Activated CD8-positive, alpha-beta T cell treated with anti-CD3 and anti-CD28 coated beads for 36 hours (primary cell): Measurements from ENCODE around the gene LPAR4. TPM values are rescaled to one million over a fixed set of nuclear protein-coding genes. Genes with fewer than 3 reads are reported as not detected.

ENCODE experiments used
- ATAC-seq: fragments of 200-7000 bp; cut with Tn5 transposase; one replicate; pipeline ENCODE4 v1.10.0; 2021; ENCODE audit warnings: mild to moderate bottlenecking, moderate library complexity
- CTCF ChIA-PET: fragments of 350-600 bp; sonication (Branson Sonifier 250); formaldehyde crosslinking; loops from one replicate; lab custom pipeline; 2021; ENCODE audit warnings: antibody characterized with exemption; lab: Charles Lee
- POLR2A ChIA-PET: fragments of 350-600 bp; sonication (Branson Sonifier 250); formaldehyde crosslinking; loops from one replicate; lab custom pipeline; 2021; ENCODE audit warnings: antibody characterized with exemption; lab: Charles Lee
- DNase-seq: peaks from one replicate; pipeline ENCODE4 v3.0.0-alpha.2; 2020
- H3K27ac Mint-ChIP-seq: one replicate; pipeline ENCODE4 v1.8.0; 2021; ENCODE audit warnings: mild to moderate bottlenecking, mixed read lengths
- H3K27me3 Mint-ChIP-seq: one replicate; pipeline ENCODE4 v1.8.0; 2021; ENCODE audit warnings: mixed read lengths
- H3K36me3 Mint-ChIP-seq: one replicate; pipeline ENCODE4 v1.8.0; 2021; ENCODE audit warnings: low read depth, mixed read lengths
- H3K4me1 Mint-ChIP-seq: one replicate; pipeline ENCODE4 v1.8.0; 2021; ENCODE audit warnings: low read depth, mixed read lengths
- H3K4me3 Mint-ChIP-seq: one replicate; pipeline ENCODE4 v1.8.0; 2021; ENCODE audit warnings: mild to moderate bottlenecking, moderate library complexity, mixed read lengths
- H3K9me3 Mint-ChIP-seq: one replicate; pipeline ENCODE4 v1.8.0; 2021; ENCODE audit warnings: mixed read lengths
- intact Hi-C: fragments of 100-400 bp; cut with micrococcal nuclease; formaldehyde crosslinking; loops from one replicate; pipeline ENCODE4 v1.10.0; 2022
- total RNA-seq, 2 experiments: library from RNA; stranded (reverse); gene quantifications; one replicate each; pipeline ENCODE4 v1.2.3, GENCODE V29; 2021
- TF ChIP-seq, protein P1 (sequence below): fragments of 200-600 bp; IDR thresholded peaks from one replicate; pipeline ENCODE4 v1.8.0; 2022; ENCODE audit warnings: antibody characterized with exemption, mild to moderate bottlenecking

Gene LPAR4
- total RNA-seq, 2 experiments from 2014 or later = not detected

- ChIA-PET POLR2A (no interaction called here), CTCF (no interaction called here)
- Mint-ChIP-seq H3K36me3 (no peaks in the 10 kb centered on the region), H3K9me3 (peaks cover 1% of the 10 kb centered on the region), H3K27me3 (no peaks in the 10 kb centered on the region), H3K27ac (no peak overlapping the region), H3K4me1 (no peaks in the 10 kb centered on the region), H3K4me3 (no peak overlapping the region)
- ATAC-seq = no peak
- intact Hi-C loops = no loop called here
- TF ChIP-seq, protein P1, sequence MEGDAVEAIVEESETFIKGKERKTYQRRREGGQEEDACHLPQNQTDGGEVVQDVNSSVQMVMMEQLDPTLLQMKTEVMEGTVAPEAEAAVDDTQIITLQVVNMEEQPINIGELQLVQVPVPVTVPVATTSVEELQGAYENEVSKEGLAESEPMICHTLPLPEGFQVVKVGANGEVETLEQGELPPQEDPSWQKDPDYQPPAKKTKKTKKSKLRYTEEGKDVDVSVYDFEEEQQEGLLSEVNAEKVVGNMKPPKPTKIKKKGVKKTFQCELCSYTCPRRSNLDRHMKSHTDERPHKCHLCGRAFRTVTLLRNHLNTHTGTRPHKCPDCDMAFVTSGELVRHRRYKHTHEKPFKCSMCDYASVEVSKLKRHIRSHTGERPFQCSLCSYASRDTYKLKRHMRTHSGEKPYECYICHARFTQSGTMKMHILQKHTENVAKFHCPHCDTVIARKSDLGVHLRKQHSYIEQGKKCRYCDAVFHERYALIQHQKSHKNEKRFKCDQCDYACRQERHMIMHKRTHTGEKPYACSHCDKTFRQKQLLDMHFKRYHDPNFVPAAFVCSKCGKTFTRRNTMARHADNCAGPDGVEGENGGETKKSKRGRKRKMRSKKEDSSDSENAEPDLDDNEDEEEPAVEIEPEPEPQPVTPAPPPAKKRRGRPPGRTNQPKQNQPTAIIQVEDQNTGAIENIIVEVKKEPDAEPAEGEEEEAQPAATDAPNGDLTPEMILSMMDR = no peak
- DNase-seq = no peak
Measured at GRCh38 chrX:78712336-78712735, 35.2 kb upstream of the LPAR4 start.

- intact Hi-C loops = no loop called here
- ChIA-PET POLR2A (no interaction called here), CTCF (no interaction called here)
- H3K9me3 Mint-ChIP-seq = peaks cover 2% of the 10 kb centered on the region
- TF ChIP-seq, protein P1 = no peak
- no peak overlapping the region for H3K27ac Mint-ChIP-seq
- H3K27me3 Mint-ChIP-seq = no peaks in the 10 kb centered on the region
- no peak for DNase-seq
- H3K36me3 Mint-ChIP-seq = no peaks in the 10 kb centered on the region
- ATAC-seq = no peak
- H3K4me3 Mint-ChIP-seq = no peak overlapping the region
- no peaks in the 10 kb centered on the region for H3K4me1 Mint-ChIP-seq
Measured at GRCh38 chrX:78725287-78725686, 22.2 kb upstream of the LPAR4 start.

GRCh38 chrX:78746496-78746895, 1.0 kb upstream of the LPAR4 start:
- Mint-ChIP-seq H3K27me3 (no peaks in the 10 kb centered on the region), H3K27ac (no peak overlapping the region), H3K9me3 (no peaks in the 10 kb centered on the region), H3K4me3 (no peak overlapping the region), H3K4me1 (peaks cover 3% of the 10 kb centered on the region), H3K36me3 (no peaks in the 10 kb centered on the region)
- DNase-seq = no peak
- ChIA-PET POLR2A (no interaction called here), CTCF (no interaction called here)
- TF ChIP-seq, protein P1 = no peak
- intact Hi-C loops = no loop called here
- ATAC-seq = no peak

- Mint-ChIP-seq H3K27me3 (no peaks in the 10 kb centered on the region), H3K4me3 (no peak overlapping the region), H3K36me3 (no peaks in the 10 kb centered on the region), H3K27ac (no peak overlapping the region), H3K9me3 (no peaks in the 10 kb centered on the region), H3K4me1 (peaks cover 3% of the 10 kb centered on the region)
- intact Hi-C loops = no loop called here
- no peak for ATAC-seq
- TF ChIP-seq, protein P1 = no peak
- DNase-seq = no peak
- POLR2A ChIA-PET = no interaction called here
- CTCF ChIA-PET = interaction anchor here (0.7 kb wide), 1 partner anchor 110 kb away, joined by 3 read pairs; no protein-coding TSS in a partner anchor
Measured at GRCh38 chrX:78747971-78748370, 451 bp downstream of the LPAR4 start.

DNA sequence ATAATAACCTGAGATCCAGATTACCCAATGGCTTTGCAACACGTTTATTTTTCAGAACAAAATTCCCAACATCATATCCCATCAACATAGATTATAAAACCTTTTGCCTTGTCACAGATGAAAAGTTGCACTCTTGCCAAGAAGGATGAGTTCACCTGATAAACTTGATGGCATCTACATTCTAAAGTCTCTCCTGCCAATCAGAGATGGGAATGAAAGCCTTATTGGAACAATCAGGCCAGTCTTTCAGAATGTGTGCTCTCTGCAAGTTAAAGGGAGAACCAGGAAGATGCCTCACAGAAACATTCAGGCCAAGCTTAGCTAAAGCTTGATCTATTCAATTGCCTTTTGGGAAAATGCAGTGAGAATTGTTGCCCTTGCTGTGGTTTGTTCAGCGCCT, 1.3 kb downstream of the LPAR4 start:
- TF ChIP-seq, protein P1 = no peak
- DNase-seq = no peak
- Mint-ChIP-seq H3K4me1 (peaks cover 3% of the 10 kb centered on the region), H3K27me3 (no peaks in the 10 kb centered on the region), H3K27ac (no peak overlapping the region), H3K9me3 (no peaks in the 10 kb centered on the region), H3K4me3 (no peak overlapping the region), H3K36me3 (no peaks in the 10 kb centered on the region)
- no peak for ATAC-seq
- intact Hi-C loops = no loop called here
- POLR2A ChIA-PET = no interaction called here
- CTCF ChIA-PET = no interaction called here
